Non-pigmented ciliary epithelial cell (primary cell): Measurements from ENCODE around the gene FOXK1.
A peak's percentile ranks its signal among the peaks of the same experiment; 100 is the strongest.
"Not testable (repeated sequence)": the region's sequence is repeated elsewhere in the genome, so short reads cannot be mapped to it uniquely, and the experiment has no call there.

Experiments
- DNase-seq: peaks from one replicate; pipeline ENCODE4 v3.0.0-alpha.2; 2010; ENCODE audit warnings: low read depth

The FOXK1 gene

GRCh38 chr7:4667776-4668509 lies 14.2 kb upstream of the FOXK1 start:
- DNase-seq: peak; percentile 74

- no peak for DNase-seq
Measured at GRCh38 chr7:4668510-4668847, 13.6 kb upstream of the FOXK1 start.

GRCh38 chr7:4670791-4671190 lies 11.3 kb upstream of the FOXK1 start:
- no peak for DNase-seq

GRCh38 chr7:4675771-4676367 lies 6.2 kb upstream of the FOXK1 start:
- DNase-seq: no peak

- DNase-seq: not testable (repeated sequence)
Measured at GRCh38 chr7:4677518-4677917, 4.6 kb upstream of the FOXK1 start.

- no peak for DNase-seq
Measured at GRCh38 chr7:4681218-4681851, 760 bp upstream of the FOXK1 start.

- DNase-seq: no peak
Measured at GRCh38 chr7:4682621-4683042, 537 bp downstream of the FOXK1 start.

GRCh38 chr7:4683043-4683883 lies 1.2 kb downstream of the FOXK1 start:
- DNase-seq: no peak

- DNase-seq: no peak
Measured at GRCh38 chr7:4683884-4684565, 1.9 kb downstream of the FOXK1 start.

GRCh38 chr7:4684846-4685245 lies 2.8 kb downstream of the FOXK1 start:
- no peak for DNase-seq

- not testable (repeated sequence) for DNase-seq
Measured at GRCh38 chr7:4685676-4686075, 3.6 kb downstream of the FOXK1 start.

GRCh38 chr7:4687956-4688355 lies 5.9 kb downstream of the FOXK1 start:
- no peak for DNase-seq

- no peak for DNase-seq
Measured at GRCh38 chr7:4689151-4689550, 7.1 kb downstream of the FOXK1 start.

GRCh38 chr7:4689668-4690067 lies 7.6 kb downstream of the FOXK1 start:
- no peak for DNase-seq

GRCh38 chr7:4690953-4691856 lies 9.1 kb downstream of the FOXK1 start:
- DNase-seq: no peak

- no peak for DNase-seq
Measured at GRCh38 chr7:4692055-4692454, 10.0 kb downstream of the FOXK1 start.

GRCh38 chr7:4692622-4693021 lies 10.5 kb downstream of the FOXK1 start:
- not testable (repeated sequence) for DNase-seq

GRCh38 chr7:4693152-4693551 lies 11.1 kb downstream of the FOXK1 start:
- no peak for DNase-seq

- no peak for DNase-seq
Measured at GRCh38 chr7:4693749-4694148, 11.7 kb downstream of the FOXK1 start.

GRCh38 chr7:4694305-4694704 lies 12.2 kb downstream of the FOXK1 start:
- no peak for DNase-seq

GRCh38 chr7:4698707-4699275 lies 16.7 kb downstream of the FOXK1 start:
- no peak for DNase-seq
